Measurements from ENCODE around the gene BIRC3. TPM values are rescaled to one million over a fixed set of nuclear protein-coding genes. Genes with fewer than 3 reads are reported as not detected.
A peak's percentile ranks its signal among the peaks of the same experiment; 100 is the strongest.

BIRC3 gene
- total RNA-seq, 2 experiments from 2014 or later = 115 to 124 TPM

DNA sequence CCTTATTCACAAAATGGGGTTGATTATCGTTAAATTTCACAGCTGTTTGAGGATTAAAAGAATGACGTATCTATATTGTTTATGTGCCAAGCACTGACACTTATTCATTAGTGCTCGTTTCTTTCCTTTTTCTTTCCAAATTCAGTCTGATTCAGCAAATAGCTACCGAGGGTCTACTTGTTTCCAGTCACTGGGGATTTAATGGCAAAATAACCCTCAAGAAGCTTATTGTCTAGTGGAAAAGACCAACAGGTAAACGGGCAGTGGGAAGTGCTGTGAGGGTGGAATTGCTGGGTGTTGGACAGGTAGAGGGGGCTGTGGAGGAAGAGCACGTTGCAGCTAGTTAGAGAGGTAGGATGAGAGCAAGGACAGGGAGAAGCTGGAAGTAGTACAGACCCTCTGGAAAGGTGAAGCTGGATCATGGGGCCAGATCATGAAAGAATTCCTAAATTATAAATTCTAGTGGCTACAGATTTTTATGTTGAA lies 48.3 kb upstream of the BIRC3 start:
- peak overlapping the region; percentile 78 for H3K27ac Mint-ChIP-seq
- TF ChIP-seq, protein P1, sequence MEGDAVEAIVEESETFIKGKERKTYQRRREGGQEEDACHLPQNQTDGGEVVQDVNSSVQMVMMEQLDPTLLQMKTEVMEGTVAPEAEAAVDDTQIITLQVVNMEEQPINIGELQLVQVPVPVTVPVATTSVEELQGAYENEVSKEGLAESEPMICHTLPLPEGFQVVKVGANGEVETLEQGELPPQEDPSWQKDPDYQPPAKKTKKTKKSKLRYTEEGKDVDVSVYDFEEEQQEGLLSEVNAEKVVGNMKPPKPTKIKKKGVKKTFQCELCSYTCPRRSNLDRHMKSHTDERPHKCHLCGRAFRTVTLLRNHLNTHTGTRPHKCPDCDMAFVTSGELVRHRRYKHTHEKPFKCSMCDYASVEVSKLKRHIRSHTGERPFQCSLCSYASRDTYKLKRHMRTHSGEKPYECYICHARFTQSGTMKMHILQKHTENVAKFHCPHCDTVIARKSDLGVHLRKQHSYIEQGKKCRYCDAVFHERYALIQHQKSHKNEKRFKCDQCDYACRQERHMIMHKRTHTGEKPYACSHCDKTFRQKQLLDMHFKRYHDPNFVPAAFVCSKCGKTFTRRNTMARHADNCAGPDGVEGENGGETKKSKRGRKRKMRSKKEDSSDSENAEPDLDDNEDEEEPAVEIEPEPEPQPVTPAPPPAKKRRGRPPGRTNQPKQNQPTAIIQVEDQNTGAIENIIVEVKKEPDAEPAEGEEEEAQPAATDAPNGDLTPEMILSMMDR (IDR thresholded peaks at IDR 0.05) = peak; percentile 7
- H3K4me1 ChIP-seq (ENCODE audit: insufficient read depth, low read length) = peaks cover 20% of the 10 kb centered on the region
- DNase-seq (peak in 1 of 14 experiments; percentile 21), ATAC-seq (ENCODE audit: poor library complexity) (no peak)
- no peak overlapping the region for H3K27ac ChIP-seq (ENCODE audit: low read depth in 1 of 2, low read length in 2 of 2)
- peak overlapping the region; percentile 83 for H3K4me3 Mint-ChIP-seq
- no peaks in the 10 kb centered on the region for H3K36me3 ChIP-seq (ENCODE audit: insufficient read depth, low read length)
- peaks cover 41% of the 10 kb centered on the region for H3K4me1 Mint-ChIP-seq (ENCODE audit: low read depth)
- ChIA-PET CTCF (interaction anchor here (0.8 to 3.2 kb wide), 11 partner anchors 11 to 354 kb away, joined by 3 to 14 read pairs (median 4); partner anchors contain the start of gene CEP126), POLR2A (interaction anchor here (0.6 to 2.5 kb wide), 8 partner anchors 8 to 81 kb away, joined by 3 to 9 read pairs (median 4); no protein-coding TSS in a partner anchor)
- peak overlapping the region; percentile 49 for H3K4me3 ChIP-seq (ENCODE audit: low read length)
- no peaks in the 10 kb centered on the region for H3K9me3 ChIP-seq (ENCODE audit: control insufficient read depth in 1 of 2, insufficient read depth in 1 of 2, low read length in 2 of 2)
- no peaks in the 10 kb centered on the region for H3K27me3 ChIP-seq (ENCODE audit: control insufficient read depth in 1 of 2, insufficient read depth in 2 of 2, low read length in 2 of 2)
- intact Hi-C loops (cut with DNase I, micrococcal nuclease) = loop anchor here (1.0 to 10.0 kb wide), 3 partner anchors 48 to 836 kb away; partner anchors contain the start of genes ANGPTL5 (in 1 of the 2), BIRC3 (in 1 of the 2), CEP126 (in 1 of the 2) and DYNC2H1 (in 1 of the 2)
- H3K36me3 Mint-ChIP-seq (ENCODE audit: low read depth) = no peaks in the 10 kb centered on the region
- no peaks in the 10 kb centered on the region for H3K27me3 Mint-ChIP-seq
- no peaks in the 10 kb centered on the region for H3K9me3 Mint-ChIP-seq

DNA sequence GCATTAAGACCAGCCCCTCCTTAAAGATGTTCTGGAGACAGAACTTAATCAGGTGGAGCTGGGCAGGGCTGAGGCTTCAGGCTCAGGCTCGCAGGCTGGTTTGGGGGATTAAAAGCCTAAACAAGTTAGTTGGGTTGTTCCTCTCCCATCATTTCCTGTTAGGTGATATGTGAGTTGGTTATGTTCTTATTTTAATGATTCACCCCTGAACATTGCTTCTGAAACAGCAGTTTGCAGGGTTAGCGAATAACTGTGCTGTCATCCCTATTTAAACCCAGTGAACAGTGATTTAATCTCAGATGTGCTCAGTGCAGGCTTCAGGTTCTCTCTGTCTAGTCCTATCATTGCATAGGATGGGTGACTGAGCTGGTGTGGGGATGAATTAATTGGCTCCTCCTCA lies 47.4 kb upstream of the BIRC3 start:
- Histone ChIP-seq H3K4me1 (ENCODE audit: insufficient read depth, low read length) (peaks cover 20% of the 10 kb centered on the region), H3K36me3 (ENCODE audit: insufficient read depth, low read length) (no peaks in the 10 kb centered on the region), H3K9me3 (ENCODE audit: control insufficient read depth in 1 of 2, insufficient read depth in 1 of 2, low read length in 2 of 2) (no peaks in the 10 kb centered on the region), H3K4me3 (ENCODE audit: low read length) (no peak overlapping the region), H3K27me3 (ENCODE audit: control insufficient read depth in 1 of 2, insufficient read depth in 2 of 2, low read length in 2 of 2) (no peaks in the 10 kb centered on the region), H3K27ac (ENCODE audit: low read depth in 1 of 2, low read length in 2 of 2) (no peak overlapping the region)
- ATAC-seq (ENCODE audit: poor library complexity) (no peak), DNase-seq (no peak)
- no peak overlapping the region for H3K27ac Mint-ChIP-seq
- intact Hi-C loops (cut with DNase I, micrococcal nuclease) = loop anchor here in 1 of 2 experiments (10.0 kb wide), 2 partner anchors 355 to 835 kb away; partner anchors contain the start of genes ANGPTL5, CEP126 and DYNC2H1
- peaks cover 6% of the 10 kb centered on the region for H3K27me3 Mint-ChIP-seq
- peaks cover 45% of the 10 kb centered on the region for H3K4me1 Mint-ChIP-seq (ENCODE audit: low read depth)
- H3K4me3 Mint-ChIP-seq = peak overlapping the region; percentile 47
- no peaks in the 10 kb centered on the region for H3K9me3 Mint-ChIP-seq
- H3K36me3 Mint-ChIP-seq (ENCODE audit: low read depth) = no peaks in the 10 kb centered on the region
- ChIA-PET POLR2A (interaction anchor here (2.5 kb wide), 1 partner anchor 49 kb away, joined by 9 read pairs; no protein-coding TSS in a partner anchor), CTCF (interaction anchor here (0.9 to 3.2 kb wide), 2 partner anchors 10 to 24 kb away, joined by 4 to 14 read pairs; no protein-coding TSS in a partner anchor)
- TF ChIP-seq, protein P1 (IDR thresholded peaks at IDR 0.05) = no peak

DNA sequence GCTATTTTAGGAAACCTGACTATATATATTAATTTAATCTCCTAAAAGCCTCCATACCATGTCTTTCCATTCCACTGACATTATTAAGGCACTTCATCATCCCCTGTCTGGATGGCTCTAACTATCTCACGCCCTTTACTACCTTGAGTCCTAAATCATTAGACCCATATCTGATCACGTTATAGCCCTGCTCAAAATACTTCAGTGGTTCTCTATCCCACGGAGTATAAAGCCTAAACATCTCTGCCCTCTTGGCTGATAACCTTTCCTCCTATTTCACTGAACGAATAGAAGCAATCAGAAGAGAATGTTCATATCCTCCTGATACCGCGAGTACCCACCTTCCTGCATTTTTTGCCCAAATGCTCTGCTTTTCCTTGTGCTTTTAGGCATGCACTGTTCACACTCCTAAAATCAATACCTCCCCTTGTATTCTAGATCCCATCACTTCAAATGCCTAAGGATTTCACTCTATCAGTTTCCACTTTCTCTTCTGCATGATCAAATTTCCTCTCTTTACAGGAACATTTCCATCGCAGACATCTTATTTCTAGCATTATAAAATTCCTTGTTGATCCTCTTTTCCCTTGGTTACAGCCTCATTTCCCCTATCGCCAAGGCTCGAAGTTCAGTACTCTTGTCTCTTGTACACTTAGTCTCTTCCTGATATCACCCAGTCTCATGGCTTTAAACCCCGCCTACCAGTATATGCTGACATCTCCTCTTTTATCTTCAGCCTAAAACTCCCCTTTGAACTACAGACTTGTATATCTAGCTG lies 45.0 kb upstream of the BIRC3 start:
- ATAC-seq (ENCODE audit: poor library complexity) = no peak
- no peak overlapping the region for H3K27ac ChIP-seq (ENCODE audit: low read depth in 1 of 2, low read length in 2 of 2)
- Mint-ChIP-seq H3K36me3 (ENCODE audit: low read depth) (no peaks in the 10 kb centered on the region), H3K9me3 (no peaks in the 10 kb centered on the region), H3K4me3 (peak overlapping the region; percentile 21), H3K4me1 (ENCODE audit: low read depth) (peaks cover 45% of the 10 kb centered on the region), H3K27me3 (peaks cover 22% of the 10 kb centered on the region), H3K27ac (no peak overlapping the region)
- ChIA-PET POLR2A (no interaction called here), CTCF (no interaction called here)
- TF ChIP-seq, protein P1 (IDR thresholded peaks at IDR 0.05) = no peak
- H3K27me3 ChIP-seq (ENCODE audit: control insufficient read depth in 1 of 2, insufficient read depth in 2 of 2, low read length in 2 of 2) = no peaks in the 10 kb centered on the region
- no peaks in the 10 kb centered on the region for H3K9me3 ChIP-seq (ENCODE audit: control insufficient read depth in 1 of 2, insufficient read depth in 1 of 2, low read length in 2 of 2)
- H3K4me1 ChIP-seq (ENCODE audit: insufficient read depth, low read length) = peaks cover 20% of the 10 kb centered on the region
- intact Hi-C loops (cut with DNase I, micrococcal nuclease) = no loop called here
- H3K4me3 ChIP-seq (ENCODE audit: low read length) = no peak overlapping the region
- peak in 1 of 14 experiments; percentile 33 for DNase-seq
- H3K36me3 ChIP-seq (ENCODE audit: insufficient read depth, low read length) = no peaks in the 10 kb centered on the region

Measured in CD4-positive, alpha-beta T cell (primary cell).